K562 (cell line): ENCODE results near the gene POU2F3. TPM values are rescaled to one million over a fixed set of nuclear protein-coding genes. Genes with fewer than 3 reads are reported as not detected.
A peak's percentile ranks its signal among the peaks of the same experiment; 100 is the strongest.

ENCODE experiments used
- ETV6 ChIP-seq, 3 experiments: fragments of 150-350 bp in 1 of 3; sonication (generic) in 1 of 3; formaldehyde crosslinking in 1 of 3; IDR thresholded peaks; 2 replicates each; pipeline versions ENCODE4 v1.6.1 to v1.8.0; 2014 to 2022; ENCODE audit warnings: borderline replicate concordance in 2 of 3, low read depth in 2 of 3, antibody characterized with exemption in 1 of 3, low read length in 1 of 3, mild to moderate bottlenecking in 1 of 3, missing genetic modification reagents in 1 of 3
- EWSR1 ChIP-seq: fragments of 450-650 bp; IDR thresholded peaks from 2 replicates; pipeline ENCODE4 v1.6.1; 2018; ENCODE audit warnings: borderline replicate concordance, mild to moderate bottlenecking, low read depth, moderate library complexity; ENCODE audit not compliant: partially characterized antibody
- GABPB1 ChIP-seq: sonication (generic); formaldehyde crosslinking; IDR thresholded peaks from 2 replicates; pipeline ENCODE4 v1.8.0; 2022; ENCODE audit warnings: mild to moderate bottlenecking, missing genetic modification reagents
- HDGF ChIP-seq: fragments of 450-650 bp; IDR thresholded peaks from 2 replicates; pipeline ENCODE4 v1.6.1; 2016
- IRF2 ChIP-seq: sonication (generic); formaldehyde crosslinking; IDR thresholded peaks from 2 replicates; pipeline ENCODE4 v1.8.1; 2022; ENCODE audit warnings: mild to moderate bottlenecking, missing genetic modification reagents
- KLF13 ChIP-seq: fragments of 450-650 bp; IDR thresholded peaks from 2 replicates; pipeline ENCODE4 v1.6.1; 2016; ENCODE audit warnings: missing genetic modification characterization, low read depth, mild to moderate bottlenecking, missing compliant biosample characterization, moderate library complexity, borderline replicate concordance
- MTA2 ChIP-seq: fragments of 450-650 bp; IDR thresholded peaks from 2 replicates; pipeline ENCODE4 v1.6.1; 2016; ENCODE audit warnings: low read depth
- NR2C2 ChIP-seq, 2 experiments: fragments of 200-800 bp in 1 of 2; sonication (Bioruptor generic) in 1 of 2; sonication (generic) in 1 of 2; formaldehyde crosslinking in 1 of 2; IDR thresholded peaks; 2 replicates each; pipeline versions ENCODE4 v1.6.1 to v1.8.0; 2016 to 2022; ENCODE audit warnings: mild to moderate bottlenecking in 1 of 2, missing compliant biosample characterization in 1 of 2, missing genetic modification characterization in 1 of 2, missing genetic modification reagents in 1 of 2
- RBM15 ChIP-seq: fragments of 200-400 bp; formaldehyde crosslinking; IDR thresholded peaks from 2 replicates; pipeline ENCODE4 v1.6.1; 2018; ENCODE audit warnings: mild to moderate bottlenecking, low read length, moderate library complexity; ENCODE audit not compliant: insufficient read depth
- RBM25 ChIP-seq: fragments of 200-400 bp; formaldehyde crosslinking; IDR thresholded peaks from 2 replicates; pipeline ENCODE4 v1.6.1; 2018; ENCODE audit warnings: low read length, low read depth, moderate library complexity; ENCODE audit not compliant: severe bottlenecking
- SP1 ChIP-seq: sonication (generic); formaldehyde crosslinking; IDR thresholded peaks from 2 replicates; pipeline ENCODE4 v1.8.1; 2022; ENCODE audit warnings: mild to moderate bottlenecking, missing genetic modification reagents
- TEAD1 ChIP-seq, 2 experiments: fragments of 450-650 bp in 1 of 2; sonication (generic) in 1 of 2; formaldehyde crosslinking; IDR thresholded peaks; 2 replicates each; pipeline versions ENCODE4 v1.4.0 to v1.8.0; 2020 to 2022; ENCODE audit warnings: mild to moderate bottlenecking in 2 of 2, missing genetic modification reagents in 1 of 2
- U2AF2 ChIP-seq: fragments of 200-400 bp; formaldehyde crosslinking; optimal IDR thresholded peaks from 2 replicates; pipeline ENCODE3; 2017; ENCODE audit warnings: low read depth, mild to moderate bottlenecking, low read length
- ZEB2 ChIP-seq: fragments of 450-650 bp; IDR thresholded peaks from 2 replicates; pipeline ENCODE4 v1.6.1; 2016
- ZFPM2 ChIP-seq: fragments of 250-450 bp; sonication (Bioruptor Pico); IDR thresholded peaks from 2 replicates; pipeline ENCODE4 v1.5.1; 2022; ENCODE audit warnings: mild to moderate bottlenecking
- ZNF212 ChIP-seq: fragments of 450-650 bp; formaldehyde crosslinking; IDR thresholded peaks from 2 replicates; pipeline ENCODE4 v1.4.0; 2020; ENCODE audit warnings: mild to moderate bottlenecking
- ZNF232 ChIP-seq: sonication (generic); formaldehyde crosslinking; IDR thresholded peaks from 2 replicates; pipeline ENCODE4 v1.8.0; 2022; ENCODE audit warnings: mild to moderate bottlenecking, missing genetic modification reagents
- ZZZ3 ChIP-seq: fragments of 450-650 bp; IDR thresholded peaks from 2 replicates; pipeline ENCODE4 v1.6.1; 2016; ENCODE audit warnings: antibody characterized with exemption, mild to moderate bottlenecking, moderate library complexity
- polyA plus RNA-seq, 8 experiments: library from polyadenylated mRNA; depleted of rRNA in 4 of 8; stranded (reverse) in 5 of 8; unstranded in 3 of 8; fragments of >200 nt; fragmentation: Nextera tagmentation in 2 of 8; fragmentation: Illumina TruSeq in 1 of 8; extraction: Ambion mirVana in 2 of 8; extraction: Trizol in 1 of 8; gene quantifications; 2 replicates each; pipeline versions ENCODE4 v1.2.1 to v1.2.3, GENCODE V29; 2011 to 2014; ENCODE audit warnings: inconsistent platforms in 1 of 8, missing spikeins in 1 of 8
- total RNA-seq, 7 experiments: library from RNA; depleted of rRNA in 6 of 7; stranded (reverse); fragments of >200 nt in 6 of 7; fragmentation: Illumina TruSeq in 2 of 7; extraction: Trizol in 2 of 7; gene quantifications; 2 replicates each; pipeline versions ENCODE4 v1.2.1 to v1.2.3, GENCODE V29; 2011 to 2021; ENCODE audit warnings: low replicate concordance in 1 of 7
- TF ChIP-seq, protein P1 (sequence below): fragments of 250-450 bp; sonication (Bioruptor Pico); IDR thresholded peaks from 2 replicates; pipeline ENCODE4 v1.9.0; 2021; ENCODE audit warnings: mild to moderate bottlenecking
- TF ChIP-seq, protein P2 (sequence below): fragments of 250-450 bp; sonication (Bioruptor Pico); IDR thresholded peaks from 2 replicates; pipeline ENCODE4 v1.8.0; 2021; ENCODE audit warnings: borderline replicate concordance, mild to moderate bottlenecking, moderate library complexity; ENCODE audit not compliant: poor library complexity, severe bottlenecking
- TF ChIP-seq, protein P3 (sequence below), 2 experiments: fragments of 450-650 bp in 1 of 2; IDR thresholded peaks; 2 replicates each; pipeline ENCODE4 v1.6.1; 2011 to 2017; ENCODE audit warnings: low read depth in 2 of 2, antibody characterized with exemption in 1 of 2, borderline replicate concordance in 1 of 2, low read length in 1 of 2, mild to moderate bottlenecking in 1 of 2, mixed read lengths in 1 of 2; ENCODE audit not compliant: control insufficient read depth in 1 of 2
- TF ChIP-seq, protein P4 (sequence below): fragments of 450-650 bp; formaldehyde crosslinking; IDR thresholded peaks from 2 replicates; pipeline ENCODE4 v1.4.0; 2022; ENCODE audit warnings: mild to moderate bottlenecking, moderate library complexity

Gene POU2F3
- total and polyA plus RNA-seq, 9 of the 15 experiments (the other 6 are each of a cell fraction or from before 2014, with no cell fraction given), result not detected

DNA sequence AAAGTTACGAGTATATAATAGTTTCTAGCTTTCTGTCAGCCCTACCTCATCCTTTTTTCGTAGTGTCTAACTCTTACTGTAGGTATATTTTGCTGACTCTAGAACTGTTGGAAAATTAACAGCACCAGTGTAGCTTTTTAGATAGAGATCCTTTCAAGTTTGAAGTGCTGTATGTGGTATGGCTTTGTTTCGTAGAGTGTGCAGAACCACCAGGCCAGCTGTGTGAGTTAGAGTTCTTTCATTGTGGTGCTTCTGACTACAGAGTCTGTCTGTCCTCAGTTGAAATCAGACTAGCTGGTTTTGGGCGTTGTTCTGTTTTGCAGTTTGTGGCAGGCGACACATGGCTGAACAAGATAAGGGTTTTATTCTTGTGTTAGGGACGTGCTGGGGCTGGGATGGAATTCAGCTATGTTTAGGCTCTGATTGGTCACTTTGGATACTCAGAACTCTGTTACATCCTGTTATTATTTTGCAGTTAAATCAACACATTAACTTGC lies 99.5 kb downstream of the POU2F3 start (continued):
- TF ChIP-seq EWSR1, result no peak
- peak; percentile 90 for TF ChIP-seq MTA2
- TF ChIP-seq NR2C2 (CRISPR knock-in tag; IDR thresholded peaks at IDR 0.05), result no peak
- TF ChIP-seq NR2C2 (tag; IDR thresholded peaks at IDR 0.05), result no peak
- TF ChIP-seq, protein P1, sequence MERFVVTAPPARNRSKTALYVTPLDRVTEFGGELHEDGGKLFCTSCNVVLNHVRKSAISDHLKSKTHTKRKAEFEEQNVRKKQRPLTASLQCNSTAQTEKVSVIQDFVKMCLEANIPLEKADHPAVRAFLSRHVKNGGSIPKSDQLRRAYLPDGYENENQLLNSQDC (CRISPR knock-in tag), result no peak
- no peak for TF ChIP-seq IRF2 (CRISPR knock-in tag)
- TF ChIP-seq, protein P2, sequence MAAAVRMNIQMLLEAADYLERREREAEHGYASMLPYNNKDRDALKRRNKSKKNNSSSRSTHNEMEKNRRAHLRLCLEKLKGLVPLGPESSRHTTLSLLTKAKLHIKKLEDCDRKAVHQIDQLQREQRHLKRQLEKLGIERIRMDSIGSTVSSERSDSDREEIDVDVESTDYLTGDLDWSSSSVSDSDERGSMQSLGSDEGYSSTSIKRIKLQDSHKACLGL (CRISPR knock-in tag), result no peak
- peak in 1 of 2 experiments; percentile 78; a peak in 1 of 4 replicates for TF ChIP-seq TEAD1 (CRISPR knock-in tag; IDR thresholded peaks at IDR 0.05)
- TF ChIP-seq ETV6 (IDR thresholded peaks at IDR 0.05; ENCODE audit: borderline replicate concordance in 1 of 2, low read depth in 2 of 2, low read length in 1 of 2), result peak in 1 of 2 experiments; percentile 65; a peak in 1 of 4 replicates
- no peak for TF ChIP-seq ETV6 (CRISPR knock-in tag; IDR thresholded peaks at IDR 0.05; ENCODE audit: borderline replicate concordance)
- no peak for TF ChIP-seq RBM25
- TF ChIP-seq HDGF, result no peak
- TF ChIP-seq RBM15, result no peak
- TF ChIP-seq ZNF232, result no peak
- TF ChIP-seq ZEB2, result no peak
- no peak for TF ChIP-seq ZZZ3
- TF ChIP-seq, protein P3, sequence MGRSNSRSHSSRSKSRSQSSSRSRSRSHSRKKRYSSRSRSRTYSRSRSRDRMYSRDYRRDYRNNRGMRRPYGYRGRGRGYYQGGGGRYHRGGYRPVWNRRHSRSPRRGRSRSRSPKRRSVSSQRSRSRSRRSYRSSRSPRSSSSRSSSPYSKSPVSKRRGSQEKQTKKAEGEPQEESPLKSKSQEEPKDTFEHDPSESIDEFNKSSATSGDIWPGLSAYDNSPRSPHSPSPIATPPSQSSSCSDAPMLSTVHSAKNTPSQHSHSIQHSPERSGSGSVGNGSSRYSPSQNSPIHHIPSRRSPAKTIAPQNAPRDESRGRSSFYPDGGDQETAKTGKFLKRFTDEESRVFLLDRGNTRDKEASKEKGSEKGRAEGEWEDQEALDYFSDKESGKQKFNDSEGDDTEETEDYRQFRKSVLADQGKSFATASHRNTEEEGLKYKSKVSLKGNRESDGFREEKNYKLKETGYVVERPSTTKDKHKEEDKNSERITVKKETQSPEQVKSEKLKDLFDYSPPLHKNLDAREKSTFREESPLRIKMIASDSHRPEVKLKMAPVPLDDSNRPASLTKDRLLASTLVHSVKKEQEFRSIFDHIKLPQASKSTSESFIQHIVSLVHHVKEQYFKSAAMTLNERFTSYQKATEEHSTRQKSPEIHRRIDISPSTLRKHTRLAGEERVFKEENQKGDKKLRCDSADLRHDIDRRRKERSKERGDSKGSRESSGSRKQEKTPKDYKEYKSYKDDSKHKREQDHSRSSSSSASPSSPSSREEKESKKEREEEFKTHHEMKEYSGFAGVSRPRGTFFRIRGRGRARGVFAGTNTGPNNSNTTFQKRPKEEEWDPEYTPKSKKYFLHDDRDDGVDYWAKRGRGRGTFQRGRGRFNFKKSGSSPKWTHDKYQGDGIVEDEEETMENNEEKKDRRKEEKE (IDR thresholded peaks at IDR 0.05; ENCODE audit: borderline replicate concordance in 1 of 2, control insufficient read depth in 1 of 2, low read depth in 2 of 2, low read length in 1 of 2), result peak in 1 of 2 experiments; percentile 87; a peak in 2 of 4 replicates
- no peak for TF ChIP-seq U2AF2
- TF ChIP-seq, protein P4, sequence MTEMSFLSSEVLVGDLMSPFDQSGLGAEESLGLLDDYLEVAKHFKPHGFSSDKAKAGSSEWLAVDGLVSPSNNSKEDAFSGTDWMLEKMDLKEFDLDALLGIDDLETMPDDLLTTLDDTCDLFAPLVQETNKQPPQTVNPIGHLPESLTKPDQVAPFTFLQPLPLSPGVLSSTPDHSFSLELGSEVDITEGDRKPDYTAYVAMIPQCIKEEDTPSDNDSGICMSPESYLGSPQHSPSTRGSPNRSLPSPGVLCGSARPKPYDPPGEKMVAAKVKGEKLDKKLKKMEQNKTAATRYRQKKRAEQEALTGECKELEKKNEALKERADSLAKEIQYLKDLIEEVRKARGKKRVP (CRISPR knock-in tag), result no peak
- TF ChIP-seq GABPB1 (CRISPR knock-in tag), result no peak
- no peak for TF ChIP-seq KLF13
- TF ChIP-seq ZFPM2 (CRISPR knock-in tag), result no peak
- peak; percentile 49; the same call in 1 of the 2 replicates for TF ChIP-seq SP1 (CRISPR knock-in tag)
- no peak for TF ChIP-seq ZNF212 (CRISPR knock-in tag)
